DLD1 (cell line): ENCODE results near the gene TMEM252.

ENCODE experiments used
- in situ Hi-C: cut with HindIII; loops from 2 replicates; pipeline ENCODE4 v1.10.0; 2017; ENCODE audit warnings: low sequenced_read_pairs

Gene TMEM252, protein sequence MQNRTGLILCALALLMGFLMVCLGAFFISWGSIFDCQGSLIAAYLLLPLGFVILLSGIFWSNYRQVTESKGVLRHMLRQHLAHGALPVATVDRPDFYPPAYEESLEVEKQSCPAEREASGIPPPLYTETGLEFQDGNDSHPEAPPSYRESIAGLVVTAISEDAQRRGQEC

DNA sequence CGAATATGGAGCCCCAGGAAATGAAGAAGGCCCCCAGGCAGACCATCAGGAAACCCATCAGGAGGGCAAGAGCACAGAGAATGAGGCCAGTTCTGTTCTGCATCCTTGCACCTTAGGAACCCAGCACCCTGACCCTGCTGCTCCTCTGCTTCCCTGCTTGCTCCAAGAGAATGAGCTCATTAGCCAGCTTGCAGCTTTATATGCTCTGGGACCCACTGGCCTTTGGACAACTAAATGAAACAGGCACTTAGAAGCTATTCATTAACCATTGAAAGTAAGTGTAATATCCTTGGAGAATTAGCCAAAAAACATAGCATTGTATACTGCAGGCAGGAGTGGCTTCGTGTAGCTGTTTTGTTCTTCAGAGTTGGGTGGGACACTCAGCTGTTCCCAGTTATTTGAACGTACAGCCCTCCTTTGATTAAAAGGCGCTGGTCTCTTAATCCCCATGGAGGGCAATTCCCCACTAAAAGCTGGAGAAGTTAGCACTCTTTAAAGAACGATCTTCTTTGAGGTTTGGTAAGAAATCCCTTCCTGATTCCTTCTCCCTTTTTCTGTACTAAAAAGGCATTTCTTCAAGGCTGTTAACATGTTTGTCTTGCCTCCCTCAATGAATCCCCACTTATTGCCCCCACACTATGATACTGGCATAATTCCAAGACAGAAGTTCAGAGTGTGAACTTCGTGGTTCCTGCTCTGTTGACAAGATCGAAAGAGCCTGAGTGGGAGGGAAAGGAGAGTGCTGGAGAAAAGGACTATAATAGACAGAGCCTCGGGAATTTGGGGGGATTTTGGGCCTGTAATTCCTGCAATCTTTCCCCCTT, at the start of gene TMEM252:
Gene TMEM252, minus strand, starts transcription at position 172 of the 824 bp plus-strand sequence. Its CDS starts 69 bp downstream, at position 103.
- in situ Hi-C loops = no loop called here

DNA sequence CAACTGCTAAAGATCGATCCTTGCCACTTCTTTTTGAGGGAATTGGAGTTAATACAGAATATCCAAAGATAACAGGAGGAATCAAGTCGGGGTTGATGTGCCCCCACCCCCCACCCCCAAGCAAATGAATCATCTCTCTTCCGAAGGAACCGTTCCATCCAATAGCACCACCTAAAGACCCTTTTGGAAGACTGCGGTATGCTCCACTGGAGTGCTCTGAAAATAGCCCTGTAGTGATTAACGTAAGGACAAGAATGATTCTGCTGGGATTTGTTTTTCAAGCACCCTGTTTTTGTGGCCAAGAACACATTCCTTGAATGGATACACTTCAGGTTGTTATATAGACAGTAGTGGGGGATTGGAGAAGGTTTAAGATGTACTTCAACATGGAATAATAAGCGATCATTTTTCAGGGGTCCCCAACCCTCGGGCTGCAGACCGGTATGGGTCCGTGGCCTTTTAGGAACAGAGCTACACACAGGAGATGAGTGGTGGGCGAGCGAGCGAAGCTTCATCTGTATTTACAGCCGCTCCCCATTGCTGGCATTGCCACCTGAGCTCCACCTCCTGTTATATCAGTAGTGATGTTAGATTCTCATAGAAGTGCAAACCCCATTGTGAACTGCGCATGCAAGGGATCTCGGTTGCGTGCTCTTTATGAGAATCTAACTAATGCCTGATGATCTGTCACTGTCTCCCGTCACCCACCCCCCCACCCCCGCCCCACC, 44.5 kb upstream of the TMEM252 start:
- in situ Hi-C loops = loop anchor here (10.0 kb wide), 1 partner anchor 410 kb away; no protein-coding TSS in a partner anchor

DNA sequence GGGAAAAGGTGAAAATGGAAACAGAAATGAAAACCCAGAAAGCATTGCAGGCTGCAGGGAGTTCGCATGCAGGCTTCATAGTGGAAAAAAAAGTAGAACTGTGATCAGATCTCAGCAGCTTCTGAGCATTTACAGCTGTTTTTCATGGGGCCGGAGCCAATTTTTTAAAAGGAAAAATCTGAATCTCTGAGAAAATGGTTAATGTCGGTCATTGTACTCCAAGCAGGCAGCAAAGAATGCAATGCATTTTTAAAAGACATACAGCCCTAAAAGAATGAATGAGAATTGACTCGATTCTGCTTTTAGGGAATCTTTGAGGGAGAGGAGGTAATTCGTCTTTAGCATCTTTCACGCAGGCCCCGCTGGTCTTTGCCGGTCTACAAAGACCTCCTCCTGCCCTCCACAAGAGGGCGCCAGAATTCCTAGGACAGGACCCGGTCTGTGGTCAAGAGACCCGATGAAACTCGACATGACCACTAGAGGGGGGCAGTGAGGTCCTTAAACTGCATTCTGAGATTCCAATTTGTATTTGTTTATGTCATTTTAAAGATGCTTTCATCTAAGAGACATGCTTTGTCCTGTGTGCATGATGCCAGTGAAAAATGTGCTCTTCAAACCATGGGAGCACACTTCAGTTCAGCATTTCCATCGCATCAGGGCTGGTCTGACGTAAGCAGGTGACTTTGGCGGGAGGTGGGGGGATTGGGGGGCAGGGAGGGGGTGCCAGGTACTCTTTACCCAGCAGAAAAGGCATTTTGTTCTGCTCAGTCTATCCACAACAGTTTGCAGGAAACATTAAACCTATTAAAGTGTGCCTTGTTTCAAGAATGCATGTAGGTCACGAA, 43.7 kb upstream of the TMEM252 start:
- in situ Hi-C loops = loop anchor here (10.0 kb wide), 1 partner anchor 410 kb away; no protein-coding TSS in a partner anchor

DNA sequence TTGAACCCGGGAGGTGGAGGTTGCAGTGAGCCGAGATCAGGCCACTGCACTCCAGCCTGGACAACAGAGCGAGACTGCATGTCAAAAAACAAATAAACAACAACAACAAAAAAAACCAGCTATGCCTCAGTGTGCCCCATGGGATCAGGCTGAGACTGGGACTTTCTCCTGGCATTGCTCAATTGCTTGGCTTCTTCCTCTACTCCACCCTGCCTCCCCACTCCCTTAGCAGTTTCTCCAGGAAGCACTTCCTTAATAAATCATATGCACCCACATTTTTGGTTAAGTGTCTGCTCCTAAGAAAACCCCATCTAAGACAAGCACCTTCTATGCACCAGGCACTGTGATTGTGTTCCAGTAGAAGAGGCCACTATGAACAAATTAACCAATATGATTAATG, 41.0 kb upstream of the TMEM252 start:
- in situ Hi-C loops = loop anchor here (10.0 kb wide), 1 partner anchor 413 kb away; no protein-coding TSS in a partner anchor

DNA sequence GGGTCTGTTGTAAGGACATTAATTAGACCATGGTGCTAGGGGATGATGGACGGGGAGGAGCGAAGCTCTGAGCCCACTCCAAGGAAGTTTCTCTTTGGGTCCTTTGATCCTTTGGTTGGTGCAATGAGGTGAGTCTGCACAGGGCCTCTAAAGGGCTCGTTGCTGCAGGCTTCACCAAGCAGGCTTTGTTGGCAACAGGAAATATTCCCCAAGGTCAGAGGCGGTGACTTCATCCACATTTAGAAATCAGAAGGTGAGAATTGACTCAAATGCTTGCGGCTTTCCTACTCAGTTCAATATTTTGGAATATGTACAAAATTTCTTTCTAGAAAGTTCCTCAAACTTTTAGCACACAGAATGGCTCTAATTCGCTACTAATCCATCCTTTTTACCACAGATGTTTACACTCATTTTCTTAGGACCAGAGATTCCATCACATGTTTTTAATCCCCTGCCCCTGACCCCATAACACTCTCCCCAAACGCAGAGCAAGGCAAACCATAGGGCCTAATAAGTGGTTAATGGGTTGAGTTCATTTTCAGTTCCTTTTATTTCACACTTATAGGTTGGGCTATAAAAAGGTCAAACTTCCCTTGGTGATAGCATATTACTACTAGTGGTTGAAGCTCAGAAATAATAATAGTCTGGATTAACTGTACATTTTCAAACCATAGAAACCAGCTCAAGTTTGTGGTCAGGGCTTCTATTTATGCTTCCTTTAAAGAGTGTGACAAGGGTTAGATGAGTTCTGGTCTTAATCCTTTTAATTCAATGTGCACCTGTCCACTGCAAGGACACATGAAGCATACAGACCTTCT, 37.3 kb upstream of the TMEM252 start:
- in situ Hi-C loops = no loop called here

DNA sequence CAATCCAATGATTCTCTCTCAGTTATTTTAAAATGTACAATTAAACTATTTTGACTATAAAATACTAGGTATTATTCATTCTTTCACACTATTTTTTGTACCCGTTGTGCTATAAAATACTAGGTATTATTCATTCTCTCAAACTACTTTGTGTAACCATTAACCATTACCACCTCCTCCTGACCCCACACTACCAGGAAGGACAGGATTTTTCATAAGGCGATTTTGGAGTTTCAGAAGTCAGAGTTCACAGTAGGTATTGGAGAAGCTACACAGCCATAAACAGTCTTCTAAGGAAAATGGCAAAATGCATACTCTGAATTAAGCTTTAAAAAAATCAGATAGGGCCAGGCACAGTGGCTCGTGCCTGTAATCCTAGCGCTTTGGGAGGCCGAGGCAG, 35.1 kb upstream of the TMEM252 start:
- in situ Hi-C loops = no loop called here

DNA sequence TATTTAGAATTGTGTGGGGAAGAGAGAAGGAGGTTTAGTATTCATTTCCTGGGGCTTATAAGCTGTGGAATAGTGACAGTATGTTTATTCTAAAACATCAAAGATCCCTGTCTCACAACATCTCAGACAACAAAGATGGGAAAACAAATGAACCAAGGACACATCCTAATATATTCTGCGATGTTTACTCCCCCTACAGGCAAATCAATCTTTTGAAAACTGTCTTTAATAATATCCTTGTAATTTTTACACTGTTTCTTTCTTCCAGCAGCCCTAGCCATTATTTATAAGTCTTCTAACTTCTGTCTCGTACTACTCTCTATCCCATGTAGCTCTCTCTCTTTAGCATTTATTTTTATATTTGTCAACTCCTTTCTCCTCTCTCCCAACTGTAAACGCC, 33.5 kb upstream of the TMEM252 start:
- in situ Hi-C loops = no loop called here

DNA sequence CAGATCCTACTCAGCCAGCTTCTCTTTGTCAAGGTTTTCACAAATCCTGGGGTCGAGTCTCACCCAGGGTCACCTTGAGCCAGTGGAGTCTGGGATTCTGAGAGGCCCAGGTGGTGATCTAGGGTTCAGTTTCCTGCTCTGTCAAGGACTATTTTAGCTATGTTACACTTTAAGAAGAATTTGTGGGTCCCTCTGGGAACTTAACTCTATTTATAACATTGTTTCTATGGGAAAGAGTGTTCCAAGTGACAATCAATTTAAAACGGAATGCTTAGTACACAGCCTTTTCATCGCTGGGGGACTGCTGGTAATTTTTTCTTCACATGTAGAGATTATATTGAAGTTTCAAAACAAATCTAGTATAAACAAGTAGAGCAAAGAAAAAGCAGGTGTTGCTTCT, 26.9 kb upstream of the TMEM252 start:
- in situ Hi-C loops = no loop called here

DNA sequence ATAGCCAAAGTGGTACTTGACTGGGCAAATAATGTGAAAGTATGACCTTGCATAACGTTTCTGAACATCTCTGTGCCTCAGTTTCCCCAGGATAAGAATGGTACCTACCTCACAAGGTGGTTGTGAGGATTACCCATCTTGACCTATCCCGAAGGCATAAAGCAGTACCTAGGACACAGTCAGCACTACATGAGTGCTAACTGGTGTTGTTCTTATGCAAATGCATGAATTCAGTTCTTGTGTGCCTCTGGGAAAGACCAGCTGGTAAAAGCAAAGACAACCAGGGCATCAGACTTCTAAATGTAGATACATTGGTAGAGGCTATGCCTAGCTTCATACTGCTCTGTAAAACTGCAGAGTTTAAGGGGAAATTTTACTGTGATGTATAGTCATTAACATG, 21.8 kb upstream of the TMEM252 start:
- in situ Hi-C loops = no loop called here

DNA sequence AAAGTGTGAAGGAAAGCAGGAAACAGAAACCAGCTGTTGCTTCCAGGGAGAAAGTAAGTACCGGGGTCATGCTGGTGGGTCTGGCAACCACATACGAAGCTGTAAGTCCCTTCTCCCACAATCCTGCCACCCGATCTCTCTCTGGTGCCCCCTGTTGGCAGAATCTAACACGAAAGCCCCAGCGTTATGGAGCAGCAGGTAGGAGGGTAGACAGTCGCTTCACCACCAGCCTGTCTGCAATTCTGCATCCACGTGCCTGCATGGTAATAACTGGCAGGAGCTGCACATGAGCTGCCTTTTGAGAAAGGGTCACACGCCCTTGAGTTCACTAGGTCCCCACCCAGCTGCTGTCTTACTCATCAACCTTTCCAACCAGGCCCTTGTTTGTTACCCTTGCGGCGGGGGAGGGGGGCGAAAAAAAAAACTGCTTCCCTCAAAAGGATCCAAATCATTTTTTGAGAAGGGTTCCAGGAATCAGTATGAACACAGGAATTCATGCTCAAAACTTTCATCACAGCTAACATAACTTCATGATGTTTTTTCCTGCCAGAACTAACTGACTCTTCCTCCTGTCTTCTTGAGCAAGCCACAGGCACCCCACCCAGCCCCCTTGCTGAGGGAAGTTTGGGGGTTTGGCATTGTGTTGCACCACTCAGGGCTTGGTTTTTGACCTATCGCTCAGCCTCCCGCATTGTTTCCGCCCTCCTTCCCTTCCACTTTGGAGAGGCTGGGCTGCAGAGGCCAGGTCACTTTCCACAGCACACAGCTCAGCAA, 19.6 kb upstream of the TMEM252 start:
- in situ Hi-C loops = no loop called here

DNA sequence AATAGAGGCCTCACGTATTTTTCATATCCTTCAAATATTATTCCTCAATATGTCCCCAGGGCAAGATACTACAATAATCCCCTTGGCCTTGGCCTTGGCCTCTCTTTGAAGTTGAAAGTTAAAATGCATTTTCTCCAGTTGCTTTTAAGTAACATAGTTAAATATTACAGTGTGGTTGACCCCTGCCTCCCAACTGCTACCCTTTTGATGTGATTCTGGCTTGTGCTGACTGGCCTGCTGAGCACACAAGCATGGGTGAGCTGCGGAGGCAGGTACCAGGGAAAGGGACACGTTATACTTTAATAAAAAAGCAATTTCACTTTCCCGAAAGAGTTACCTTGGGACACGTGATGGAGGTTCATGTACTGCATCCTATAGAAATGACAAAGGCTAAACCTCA, 17.9 kb upstream of the TMEM252 start:
- in situ Hi-C loops = no loop called here

DNA sequence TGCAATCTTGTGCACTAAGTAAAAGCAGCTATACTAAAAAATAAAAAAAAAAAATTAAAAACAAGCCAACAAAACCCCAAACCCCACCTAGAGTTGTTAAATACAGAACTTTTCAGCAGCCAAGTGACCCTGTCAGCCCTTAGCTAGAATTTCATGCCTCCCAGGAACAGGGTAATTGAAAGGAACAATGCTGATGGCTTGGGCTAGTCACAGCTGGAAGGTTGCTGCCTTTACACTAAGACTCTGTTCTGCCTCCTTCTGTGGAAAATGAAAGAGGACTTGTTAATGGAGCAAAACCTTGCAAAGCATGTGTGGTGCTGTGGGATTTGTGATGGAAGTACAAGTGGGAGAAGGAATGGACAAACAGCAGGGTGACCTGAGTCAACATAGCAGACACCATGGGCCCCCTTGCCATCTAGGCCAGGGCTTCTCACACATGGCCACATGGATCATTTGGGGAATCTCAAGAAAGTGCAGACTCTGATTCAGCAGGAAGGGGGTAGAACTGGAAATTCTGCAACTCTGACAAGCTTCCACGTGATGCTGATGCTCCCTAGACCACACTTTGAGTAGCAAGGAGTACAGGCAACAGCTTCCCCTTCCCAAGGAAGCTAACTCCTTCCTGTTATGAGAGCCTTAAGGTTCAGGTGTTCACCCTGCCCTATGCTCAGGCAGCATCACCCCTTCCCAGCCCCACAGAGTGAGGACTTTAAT, 14.9 kb upstream of the TMEM252 start:
- in situ Hi-C loops = no loop called here

DNA sequence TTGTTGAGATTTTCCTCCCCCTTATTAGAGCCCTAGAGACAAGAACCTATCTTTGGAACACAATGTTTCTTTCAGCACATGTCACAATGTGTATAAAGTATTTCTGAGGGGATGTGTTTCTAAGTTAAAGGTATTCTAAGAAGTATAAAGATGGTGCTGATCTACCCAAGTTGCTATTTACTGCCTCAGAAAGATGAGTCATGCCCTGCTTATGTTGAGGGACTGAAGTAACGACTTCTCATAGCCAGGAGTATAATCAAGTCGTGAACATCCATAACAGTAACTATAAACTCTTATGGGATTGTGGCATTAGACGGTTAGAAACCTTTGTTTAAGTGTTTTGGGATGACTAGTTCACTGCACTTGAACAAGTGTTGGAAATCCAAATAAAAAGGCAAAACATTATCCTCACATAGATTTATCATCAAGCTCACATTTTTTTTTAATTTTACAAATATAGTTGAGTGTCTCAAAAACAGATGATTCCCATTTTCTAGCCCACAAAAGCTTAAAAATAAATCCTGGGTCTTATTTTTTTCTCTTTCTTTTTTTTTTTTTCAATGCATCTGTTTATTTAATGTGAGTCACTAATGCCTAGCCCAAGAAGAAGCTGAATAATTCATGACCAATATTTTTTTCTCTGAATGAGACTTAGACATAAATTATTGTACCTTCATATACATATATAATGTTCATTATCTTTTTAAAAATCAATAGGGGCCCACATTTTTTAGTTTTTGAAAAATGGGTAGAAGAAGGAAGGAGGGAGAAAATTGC, 12.2 kb upstream of the TMEM252 start:
- in situ Hi-C loops = no loop called here

DNA sequence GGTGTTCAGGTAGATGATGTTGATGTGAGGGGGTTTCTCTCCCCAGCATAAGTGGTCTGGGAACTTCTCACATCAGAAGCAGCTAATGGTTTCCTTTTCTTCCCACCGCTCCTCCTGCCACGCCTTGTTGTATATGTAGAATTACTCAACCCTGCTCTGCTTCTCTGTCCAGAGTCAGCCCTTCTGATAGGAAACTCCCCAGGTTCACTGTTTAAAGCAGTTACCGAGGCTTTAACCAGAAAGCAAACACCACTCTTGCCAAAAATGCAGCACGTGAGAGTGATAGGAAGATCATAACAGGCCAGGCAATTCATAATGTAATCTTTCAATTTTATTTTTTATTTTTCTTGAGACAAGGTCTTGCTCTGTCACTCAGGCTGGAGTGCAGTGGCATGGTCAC, 10.5 kb upstream of the TMEM252 start:
- in situ Hi-C loops = no loop called here

DNA sequence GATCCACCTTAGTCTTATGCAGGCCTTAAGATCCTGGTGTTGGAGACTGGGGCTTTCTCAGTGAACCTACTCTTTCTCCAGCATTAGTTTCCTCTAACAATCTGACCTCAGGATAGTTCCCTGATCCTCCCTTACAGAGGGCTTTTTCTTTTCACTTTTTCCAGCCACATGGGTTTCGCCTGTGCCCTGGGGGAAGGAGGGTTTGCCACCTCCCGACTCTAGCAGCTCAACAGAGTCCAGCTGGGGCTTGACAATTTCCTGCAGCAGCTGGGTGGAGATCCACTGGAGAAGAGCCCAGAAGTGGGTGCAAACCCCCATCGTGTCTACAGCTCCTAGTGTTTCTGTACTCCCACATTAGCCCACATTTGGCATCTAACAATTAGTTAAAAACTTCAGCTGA, 7.6 kb upstream of the TMEM252 start:
- in situ Hi-C loops = no loop called here

DNA sequence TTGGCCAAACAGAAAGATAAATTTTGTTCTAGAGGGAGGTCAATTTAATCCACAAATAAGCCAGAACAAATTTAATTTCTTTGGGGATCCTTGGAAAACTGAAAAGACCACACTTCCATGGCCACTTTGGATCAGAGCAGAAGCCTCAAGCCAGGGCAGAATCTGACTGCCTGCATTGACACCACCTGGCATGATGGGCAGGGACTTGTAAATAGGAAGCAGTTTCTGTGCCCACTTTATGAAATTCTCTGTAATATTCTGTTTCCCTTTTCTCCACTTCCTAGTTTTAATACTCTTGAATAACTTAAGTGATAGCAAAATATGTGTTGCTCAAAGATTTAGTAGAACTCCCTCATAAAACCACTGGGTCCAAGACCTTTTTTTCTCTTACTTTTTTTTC, 6.7 kb upstream of the TMEM252 start:
- in situ Hi-C loops = no loop called here

DNA sequence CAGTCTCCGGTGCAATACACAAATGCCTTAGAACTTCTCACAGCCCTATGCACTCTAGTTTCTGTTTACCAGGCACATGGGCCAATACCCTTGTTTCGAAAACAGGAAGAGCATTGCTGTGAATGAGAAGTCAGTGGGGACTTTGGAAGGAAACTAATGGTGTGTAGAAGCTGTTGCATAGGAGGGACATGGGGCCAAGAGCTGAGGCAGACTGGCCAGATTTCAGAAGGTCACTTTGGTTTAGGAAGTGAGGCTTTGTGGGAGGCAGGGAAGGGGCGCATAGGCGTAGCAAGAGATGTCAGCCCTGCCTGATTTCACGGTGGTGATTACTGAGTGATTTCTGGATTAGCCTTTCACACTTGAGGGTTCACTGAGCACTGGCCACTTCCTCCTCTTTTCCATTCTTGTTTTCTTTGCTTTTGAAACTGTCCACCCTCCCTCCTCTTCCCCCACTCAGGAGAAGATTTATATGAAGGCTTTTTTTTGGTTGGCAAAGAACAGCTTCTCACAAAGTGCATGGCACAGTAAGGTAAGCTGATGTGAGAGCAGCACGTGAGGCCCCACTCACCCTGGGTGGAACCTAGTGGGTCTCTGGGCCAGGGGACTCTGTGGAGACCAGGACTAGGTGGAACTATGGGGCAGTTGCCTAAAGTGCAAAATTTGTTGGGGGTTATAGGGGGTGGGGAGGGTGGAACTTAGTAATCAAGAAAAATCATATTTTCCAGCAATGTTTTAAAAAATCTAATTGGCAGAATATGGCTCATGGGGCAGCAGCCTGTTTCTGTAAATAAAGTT, 6.1 kb upstream of the TMEM252 start:
- in situ Hi-C loops = no loop called here
